T-cell (primary cell): Measurements from ENCODE around the gene SPRN. TPM values are rescaled to one million over a fixed set of nuclear protein-coding genes. Genes with fewer than 3 reads are reported as not detected.
A peak's percentile ranks its signal among the peaks of the same experiment; 100 is the strongest.
"Not testable (repeated sequence)": the region's sequence is repeated elsewhere in the genome, so short reads cannot be mapped to it uniquely, and the experiment has no call there.

Source experiments
- ATAC-seq, 4 experiments: fragments of 200-7000 bp in 3 of 4; fragments of 150-1000 bp in 1 of 4; cut with Tn5 transposase; replicated peaks in 1 of 4; 1 replicate in 3 of 4; 2 replicates in 1 of 4; pipeline ENCODE4 v1.10.0; 2021; ENCODE audit warnings: moderate library complexity in 3 of 4, mild to moderate bottlenecking in 2 of 4, moderate number of reproducible peaks in 1 of 4
- CTCF ChIA-PET, 2 donors: fragments of 300-600 bp; sonication (Branson Sonifier 250); formaldehyde crosslinking; loops; one replicate each; lab custom pipeline; 2022; ENCODE audit warnings: antibody characterized with exemption in 2 of 2; lab: Charles Lee
- POLR2A ChIA-PET, 2 donors: fragments of 300-600 bp; sonication (Branson Sonifier 250); formaldehyde crosslinking; loops; one replicate each; lab custom pipeline; 2022; ENCODE audit warnings: antibody characterized with exemption in 2 of 2; lab: Charles Lee
- DNase-seq, 35 experiments: peaks; one replicate each; pipeline versions ENCODE4 v3.0.0 to v3.0.0-alpha.2; 2013 to 2023
- H3K27ac ChIP-seq: one replicate; pipeline ENCODE4 v1.5.1; 2013; ENCODE audit warnings: low read length
- H3K27me3 ChIP-seq, 2 experiments: replicated peaks in 1 of 2; 1 replicate in 1 of 2; 2 replicates in 1 of 2; pipeline versions ENCODE4 v1.6.1 to v1.7.0; 2013; ENCODE audit warnings: low read length in 1 of 2, mixed read lengths in 1 of 2; ENCODE audit not compliant: control insufficient read depth in 2 of 2, insufficient read depth in 2 of 2; ENCODE audit errors: extremely low read depth in 1 of 2
- H3K36me3 ChIP-seq, 2 donors: 1 replicate in 1 of 2; 2 replicates in 1 of 2; pipeline versions ENCODE4 v1.6.1 to v1.7.0; 2013; ENCODE audit warnings: low read length in 1 of 2; ENCODE audit not compliant: control insufficient read depth in 2 of 2, insufficient read depth in 1 of 2; ENCODE audit errors: extremely low read depth in 1 of 2
- H3K4me1 ChIP-seq, 2 experiments: 1 replicate in 1 of 2; 2 replicates in 1 of 2; pipeline versions ENCODE4 v1.6.1 to v1.7.0; 2013; ENCODE audit warnings: low read length in 2 of 2, mixed read lengths in 1 of 2; ENCODE audit not compliant: insufficient read depth in 2 of 2, control insufficient read depth in 1 of 2; ENCODE audit errors: extremely low read depth in 1 of 2
- H3K4me3 ChIP-seq, 2 donors: 1 replicate in 1 of 2; 2 replicates in 1 of 2; pipeline versions ENCODE4 v1.5.1 to v1.7.0; 2013; ENCODE audit warnings: mild to moderate bottlenecking in 2 of 2, low read length in 1 of 2, moderate library complexity in 1 of 2; ENCODE audit not compliant: control insufficient read depth in 1 of 2; ENCODE audit errors: extremely low read depth in 1 of 2
- H3K9me3 ChIP-seq: 2 replicates; pipeline ENCODE4 v1.7.0; 2013
- H3K27ac Mint-ChIP-seq, 2 donors: one replicate each; pipeline ENCODE4 v1.8.0; 2020 to 2021; ENCODE audit warnings: mild to moderate bottlenecking in 2 of 2, mixed read lengths in 2 of 2
- H3K27me3 Mint-ChIP-seq, 2 donors: one replicate each; pipeline ENCODE4 v1.8.0; 2021 to 2022; ENCODE audit warnings: mixed read lengths in 2 of 2
- H3K36me3 Mint-ChIP-seq: one replicate; pipeline ENCODE4 v1.8.0; 2021; ENCODE audit warnings: mixed read lengths
- H3K4me1 Mint-ChIP-seq, 3 donors: one replicate each; pipeline ENCODE4 v1.8.0; 2020 to 2022; ENCODE audit warnings: mixed read lengths in 3 of 3, mild to moderate bottlenecking in 1 of 3
- H3K4me3 Mint-ChIP-seq, 3 donors: one replicate each; pipeline ENCODE4 v1.8.0; 2020 to 2022; ENCODE audit warnings: mild to moderate bottlenecking in 3 of 3, mixed read lengths in 3 of 3, moderate library complexity in 3 of 3
- H3K9me3 Mint-ChIP-seq, 3 donors: one replicate each; pipeline ENCODE4 v1.8.0; 2020 to 2022; ENCODE audit warnings: mixed read lengths in 3 of 3
- WGBS: methylation state at CpG from one replicate; pipeline ENCODE4 v1.1.5; 2013; ENCODE audit warnings: missing lambda C conversion rate; ENCODE audit not compliant: insufficient coverage; 5-methylcytosine and 5-hydroxymethylcytosine counted together
- total RNA-seq, 35 experiments: library from RNA in 6 of 35; stranded (reverse) in 6 of 35; fragments of 120-200 nt in 1 of 35; gene quantifications; one replicate each; pipeline versions ENCODE4 v1.2.1 to v1.2.4 and lab custom pipeline; 2013 to 2026

The SPRN gene
- total RNA-seq, 5 donors from 2014 or later (not counting 1 experiment from before 2014, with no cell fraction given) = 0.06 to 0.12 TPM; not detected in 3

- Mint-ChIP-seq H3K27me3 (peaks cover 5 to 13% of the 10 kb centered on the region in 2 donors), H3K4me3 (no peak overlapping the region), H3K27ac (peak overlapping the region in 1 of 2 donors; percentile 4), H3K36me3 (no peaks in the 10 kb centered on the region), H3K9me3 (no peaks in the 10 kb centered on the region), H3K4me1 (peaks cover 18 to 39% (median 27%) of the 10 kb centered on the region in 3 donors)
- no peak overlapping the region for H3K27ac ChIP-seq
- ATAC-seq = no peak
- DNase-seq = no peak
- H3K36me3 ChIP-seq = no peaks in the 10 kb centered on the region
- peaks cover 0 to 23% of the 10 kb centered on the region in 2 experiments for H3K27me3 ChIP-seq
- 95% methylated on average over 24 of the region's 25 CpGs for WGBS
- ChIA-PET CTCF (no interaction called here), POLR2A (no interaction called here)
- no peak overlapping the region for H3K4me3 ChIP-seq
- H3K9me3 ChIP-seq = no peaks in the 10 kb centered on the region
- peaks cover 0 to 41% of the 10 kb centered on the region in 2 experiments for H3K4me1 ChIP-seq
These were observed 15.4 kb upstream of the SPRN start for GRCh38 chr10:133439517-133440461.

- H3K27me3 ChIP-seq = peaks cover 0 to 23% of the 10 kb centered on the region in 2 experiments
- no peaks in the 10 kb centered on the region for H3K9me3 ChIP-seq
- H3K36me3 ChIP-seq = no peaks in the 10 kb centered on the region
- H3K27ac Mint-ChIP-seq = peak overlapping the region in 1 of 2 donors; percentile 17
- H3K27me3 Mint-ChIP-seq = peaks cover 5 to 13% of the 10 kb centered on the region in 2 donors
- H3K27ac ChIP-seq = no peak overlapping the region
- no peak overlapping the region for H3K4me3 ChIP-seq
- CTCF ChIA-PET = interaction anchor here in 1 of 2 donors (0.6 kb wide), 1 partner anchor 26 kb away, joined by 3 read pairs; no protein-coding TSS in a partner anchor
- H3K36me3 Mint-ChIP-seq = no peaks in the 10 kb centered on the region
- no peak overlapping the region for H3K4me3 Mint-ChIP-seq
- H3K9me3 Mint-ChIP-seq = no peaks in the 10 kb centered on the region
- POLR2A ChIA-PET = no interaction called here
- peaks cover 18 to 39% (median 27%) of the 10 kb centered on the region in 3 donors for H3K4me1 Mint-ChIP-seq
- ATAC-seq (no peak), DNase-seq (peak in 1 of 35 experiments; percentile 50)
- H3K4me1 ChIP-seq = peaks cover 0 to 41% of the 10 kb centered on the region in 2 experiments
- 72% methylated on average over 5 of the region's 11 CpGs for WGBS
These were observed 14.4 kb upstream of the SPRN start for GRCh38 chr10:133438711-133439273.

GRCh38 chr10:133432789-133433188, 8.4 kb upstream of the SPRN start:
- H3K27me3 ChIP-seq, H3K36me3 ChIP-seq, H3K4me3 Mint-ChIP-seq, CTCF ChIA-PET, H3K4me1 Mint-ChIP-seq, ATAC-seq, H3K4me3 ChIP-seq, H3K27ac ChIP-seq, H3K27ac Mint-ChIP-seq, H3K4me1 ChIP-seq, DNase-seq, H3K9me3 ChIP-seq, POLR2A ChIA-PET, H3K36me3 Mint-ChIP-seq: not testable (repeated sequence)
- H3K9me3 Mint-ChIP-seq = peaks cover 0 to 12% (median 6%) of the 10 kb centered on the region in 3 donors
- WGBS = no CpG with 5 or more reads among the region's 25 CpGs
- peaks cover 13 to 14% of the 10 kb centered on the region in 2 donors for H3K27me3 Mint-ChIP-seq

- H3K4me1 ChIP-seq, CTCF ChIA-PET, H3K4me3 ChIP-seq, DNase-seq, ATAC-seq, H3K9me3 ChIP-seq, H3K36me3 Mint-ChIP-seq, H3K4me3 Mint-ChIP-seq, H3K27ac Mint-ChIP-seq, POLR2A ChIA-PET, H3K27ac ChIP-seq, H3K36me3 ChIP-seq, H3K4me1 Mint-ChIP-seq, H3K27me3 ChIP-seq: not testable (repeated sequence)
- Mint-ChIP-seq H3K9me3 (peaks cover 0 to 12% (median 6%) of the 10 kb centered on the region in 3 donors), H3K27me3 (peaks cover 9 to 14% of the 10 kb centered on the region in 2 donors)
- WGBS = no CpG with 5 or more reads among the region's 9 CpGs
These were observed 7.6 kb upstream of the SPRN start for GRCh38 chr10:133431888-133432613.

- Mint-ChIP-seq H3K27ac (peak overlapping the region in 1 of 2 donors; percentile 20), H3K9me3 (peaks cover 0 to 12% (median 6%) of the 10 kb centered on the region in 3 donors)
- H3K36me3 Mint-ChIP-seq, H3K27me3 Mint-ChIP-seq, H3K4me3 Mint-ChIP-seq, H3K9me3 ChIP-seq, H3K4me1 Mint-ChIP-seq, H3K27ac ChIP-seq, H3K4me1 ChIP-seq, H3K27me3 ChIP-seq, POLR2A ChIA-PET, ATAC-seq, DNase-seq, H3K36me3 ChIP-seq, H3K4me3 ChIP-seq: not testable (repeated sequence)
- CTCF ChIA-PET = interaction anchor here in 1 of 2 donors (0.7 kb wide), 1 partner anchor 33 kb away, joined by 6 read pairs; no protein-coding TSS in a partner anchor
- WGBS = no CpG with 5 or more reads among the region's 4 CpGs
These were observed 5.1 kb upstream of the SPRN start for GRCh38 chr10:133429571-133429970.

- Histone ChIP-seq H3K36me3 (peaks cover 0 to 13% of the 10 kb centered on the region in 2 donors), H3K27me3 (peaks cover 0 to 23% of the 10 kb centered on the region in 2 experiments)
- H3K4me3 Mint-ChIP-seq, H3K36me3 Mint-ChIP-seq, CTCF ChIA-PET, H3K4me1 Mint-ChIP-seq, H3K4me1 ChIP-seq, POLR2A ChIA-PET, DNase-seq, H3K4me3 ChIP-seq, H3K9me3 ChIP-seq, H3K9me3 Mint-ChIP-seq, H3K27ac ChIP-seq, H3K27ac Mint-ChIP-seq: not testable (repeated sequence)
- WGBS = no CpG with 5 or more reads among the region's 46 CpGs
- ATAC-seq = peak in 3 of 4 experiments; percentile 8 to 30 (median 13)
- H3K27me3 Mint-ChIP-seq = peaks cover 0 to 12% of the 10 kb centered on the region in 2 donors
These were observed 323 bp downstream of the SPRN start for GRCh38 chr10:133424102-133424501.
